SK-N-SH (cell line): ENCODE measurements around the gene TMEM198. TPM values are rescaled to one million over a fixed set of nuclear protein-coding genes. Genes with fewer than 3 reads are reported as not detected.
A peak's percentile ranks its signal among the peaks of the same experiment; 100 is the strongest.

Source experiments
- CTCF ChIA-PET: fragments of 300-600, 350-600 bp; formaldehyde crosslinking; extraction: SDS; loops from one replicate; lab custom pipeline; 2021; lab: Yijun Ruan, JAX
- POLR2A ChIA-PET: fragments of 350-600 bp; sonication (Branson Sonifier 250); formaldehyde crosslinking; extraction: SDS; loops from one replicate; lab custom pipeline; 2020; ENCODE audit warnings: antibody characterized with exemption, inconsistent platforms; lab: Yijun Ruan, JAX
- DNase-seq: peaks from one replicate; pipeline ENCODE4 v3.0.0; 2012
- H2AFZ ChIP-seq: fragments of 200-600 bp; sonication (generic); 2 replicates; pipeline ENCODE4 v1.8.1; 2016; ENCODE audit warnings: antibody characterized with exemption, mild to moderate bottlenecking, low read depth
- H3F3A ChIP-seq: fragments of 200-600 bp; sonication (generic); replicated peaks from 2 replicates; pipeline ENCODE3; 2016; ENCODE audit warnings: antibody characterized with exemption, mild to moderate bottlenecking; ENCODE audit not compliant: insufficient read depth
- H3K27ac ChIP-seq, 2 experiments: fragments of 200-500 bp in 1 of 2; fragments of 200-600 bp in 1 of 2; sonication (Bioruptor generic) in 1 of 2; sonication (generic), shearing (Covaris generic) in 1 of 2; 2 replicates each; pipeline versions ENCODE4 v1.5.1 to v1.6.1; 2014 to 2016; ENCODE audit warnings: low read depth in 2 of 2, inconsistent platforms in 1 of 2, low read length in 1 of 2, mild to moderate bottlenecking in 1 of 2, mixed read lengths in 1 of 2
- H3K27me3 ChIP-seq: fragments of 200-600 bp; sonication (generic), shearing (Covaris generic); 2 replicates; pipeline ENCODE4 v1.6.1; 2016; ENCODE audit warnings: mixed run types; ENCODE audit not compliant: insufficient read depth
- H3K36me3 ChIP-seq, 2 experiments: fragments of 200-500 bp in 1 of 2; fragments of 200-600 bp in 1 of 2; sonication (Bioruptor generic) in 1 of 2; sonication (generic) in 1 of 2; replicated peaks in 1 of 2; 2 replicates each; pipeline versions ENCODE3 to v1.5.1; 2014 to 2016; ENCODE audit warnings: low read length in 1 of 2, mild to moderate bottlenecking in 1 of 2; ENCODE audit not compliant: insufficient read depth in 2 of 2, control insufficient read depth in 1 of 2
- H3K4me1 ChIP-seq, 2 experiments: fragments of 200-500 bp in 1 of 2; fragments of 200-600 bp in 1 of 2; sonication (Bioruptor generic) in 1 of 2; sonication (generic), shearing (Covaris generic) in 1 of 2; 2 replicates each; pipeline versions ENCODE4 v1.5.1 to v1.6.1; 2014 to 2016; ENCODE audit warnings: low read depth in 1 of 2, low read length in 1 of 2, mixed run types in 1 of 2; ENCODE audit not compliant: insufficient read depth in 2 of 2, control insufficient read depth in 1 of 2
- H3K4me2 ChIP-seq: fragments of 200-600 bp; sonication (generic), shearing (Covaris generic); 2 replicates; pipeline ENCODE4 v1.6.1; 2017; ENCODE audit warnings: mixed run types
- H3K4me3 ChIP-seq, 2 experiments: fragments of 200-500 bp in 1 of 2; fragments of 200-600 bp in 1 of 2; sonication (Bioruptor generic) in 1 of 2; sonication (generic), shearing (Covaris generic) in 1 of 2; 2 replicates each; pipeline versions ENCODE4 v1.5.1 to v1.8.1; 2014 to 2016; ENCODE audit warnings: low read depth in 2 of 2, inconsistent platforms in 1 of 2, low read length in 1 of 2, mild to moderate bottlenecking in 1 of 2, mixed read lengths in 1 of 2, moderate library complexity in 1 of 2
- H3K79me2 ChIP-seq: fragments of 200-600 bp; sonication (generic); 2 replicates; pipeline ENCODE4 v1.8.1; 2017; ENCODE audit warnings: mild to moderate bottlenecking; ENCODE audit not compliant: insufficient read depth
- H3K9ac ChIP-seq: fragments of 200-600 bp; sonication (generic); 2 replicates; pipeline ENCODE4 v1.6.1; 2017; ENCODE audit warnings: mixed run types
- H3K9me2 ChIP-seq: fragments of 200-600 bp; sonication (generic); 2 replicates; pipeline ENCODE4 v1.6.1; 2017; ENCODE audit warnings: mixed run types
- H3K9me3 ChIP-seq: fragments of 200-600 bp; sonication (generic); 2 replicates; pipeline ENCODE4 v1.6.1; 2017; ENCODE audit warnings: mixed run types, mild to moderate bottlenecking, moderate library complexity
- H4K20me1 ChIP-seq: fragments of 200-600 bp; sonication (generic); 2 replicates; pipeline ENCODE4 v1.6.1; 2017; ENCODE audit warnings: mild to moderate bottlenecking, mixed run types; ENCODE audit not compliant: insufficient read depth
- CTCF ChIP-seq: fragments of 200-600 bp; sonication (generic); IDR thresholded peaks from 2 replicates; pipeline ENCODE4 v1.6.1; 2017; ENCODE audit warnings: antibody characterized with exemption, mild to moderate bottlenecking, moderate library complexity
- ELF1 ChIP-seq: IDR thresholded peaks from 2 replicates; pipeline ENCODE4 v1.4.0; 2012
- FOXJ3 ChIP-seq: sonication (generic); formaldehyde crosslinking; IDR thresholded peaks from 2 replicates; pipeline ENCODE4 v1.5.1; 2020; ENCODE audit warnings: mild to moderate bottlenecking, missing genetic modification reagents
- FOXM1 ChIP-seq: IDR thresholded peaks from 2 replicates; pipeline ENCODE4 v1.4.0; 2012; ENCODE audit warnings: low read depth, mild to moderate bottlenecking
- GABPA ChIP-seq: IDR thresholded peaks from 2 replicates; pipeline ENCODE4 v1.4.0; 2012; ENCODE audit warnings: low read depth, mild to moderate bottlenecking
- IRF3 ChIP-seq: fragments of 150-350 bp; IDR thresholded peaks from 2 replicates; pipeline ENCODE4 v1.6.1; 2016; ENCODE audit warnings: mild to moderate bottlenecking, low read depth, low read length
- JUND ChIP-seq: IDR thresholded peaks from 2 replicates; pipeline ENCODE4 v1.4.0; 2012
- MAX ChIP-seq: IDR thresholded peaks from 2 replicates; pipeline ENCODE4 v1.4.0; 2012; ENCODE audit warnings: low read depth
- MEF2A ChIP-seq: IDR thresholded peaks from 2 replicates; pipeline ENCODE4 v1.4.0; 2012; ENCODE audit warnings: low read depth, borderline replicate concordance
- MXI1 ChIP-seq: IDR thresholded peaks from 2 replicates; pipeline ENCODE4 v1.6.1; 2012; ENCODE audit warnings: mild to moderate bottlenecking, low read depth, low read length, improper control_type of control experiment
- NFIC ChIP-seq: IDR thresholded peaks from 2 replicates; pipeline ENCODE4 v1.4.0; 2012; ENCODE audit warnings: borderline replicate concordance
- PBX3 ChIP-seq: IDR thresholded peaks from 2 replicates; pipeline ENCODE4; 2012
- POLR2AphosphoS5 ChIP-seq: IDR thresholded peaks from 2 replicates; pipeline ENCODE4 v1.6.1; 2012; ENCODE audit warnings: low read depth, low read length
- RCOR1 ChIP-seq: fragments of 150-350 bp; IDR thresholded peaks from 2 replicates; pipeline ENCODE4 v1.6.1; 2017; ENCODE audit warnings: antibody characterized with exemption, low read length
- REST ChIP-seq: IDR thresholded peaks from 2 replicates; pipeline ENCODE4 v1.6.1; 2012; ENCODE audit warnings: mild to moderate bottlenecking, low read depth, low read length, moderate library complexity
- RXRA ChIP-seq: IDR thresholded peaks from 2 replicates; pipeline ENCODE4 v1.4.0; 2012; ENCODE audit warnings: low read depth, mild to moderate bottlenecking, borderline replicate concordance
- SIN3A ChIP-seq: IDR thresholded peaks from 2 replicates; pipeline ENCODE4 v1.6.1; 2012; ENCODE audit warnings: low read depth, mild to moderate bottlenecking, low read length, moderate library complexity, borderline replicate concordance
- TAF1 ChIP-seq: IDR thresholded peaks from 2 replicates; pipeline ENCODE4 v1.6.1; 2012; ENCODE audit warnings: low read depth, mild to moderate bottlenecking, low read length, moderate library complexity, borderline replicate concordance
- TEAD4 ChIP-seq: IDR thresholded peaks from 2 replicates; pipeline ENCODE4 v1.4.0; 2012; ENCODE audit warnings: mild to moderate bottlenecking, borderline replicate concordance; ENCODE audit not compliant: insufficient read depth
- WGBS: methylation state at CpG from one replicate; pipeline ENCODE4 v1.1.6; 2017; ENCODE audit warnings: low lambda C conversion rate; 5-methylcytosine and 5-hydroxymethylcytosine counted together
- polyA plus RNA-seq, 3 experiments: library from polyadenylated mRNA; depleted of rRNA; stranded (reverse); fragments of >200 nt; gene quantifications; 2 replicates each; pipeline ENCODE4 v1.2.3, GENCODE V29; 2012

Gene TMEM198
- polyA plus RNA-seq, 1 of the 3 experiments (the other 2 are of a cell fraction): 4.7 TPM

GRCh38 chr2:219566640-219567039, 22.8 kb downstream of the TMEM198 start:
- ChIA-PET POLR2A (interaction anchor here (1.1 to 2.6 kb wide), 2 partner anchors 14 to 31 kb away, joined by 3 to 12 read pairs; partner anchors contain the start of gene STK11IP), CTCF (interaction anchor here (1.4 to 1.8 kb wide), 3 partner anchors 24 to 164 kb away, joined by 3 to 6 read pairs (median 5); no protein-coding TSS in a partner anchor)
- H3K9me2 ChIP-seq: no peaks in the 10 kb centered on the region
- H3K36me3 ChIP-seq: peaks cover 8 to 38% of the 10 kb centered on the region in 2 experiments
- TF ChIP-seq FOXJ3 (no peak), TAF1 (no peak), MEF2A (no peak), TEAD4 (no peak), RXRA (no peak), PBX3 (no peak), CTCF (no peak), JUND (no peak), FOXM1 (no peak), MAX (no peak), RCOR1 (no peak), SIN3A (no peak), MXI1 (no peak), REST (no peak), NFIC (no peak), POLR2AphosphoS5 (no peak), GABPA (no peak), IRF3 (no peak), ELF1 (no peak)
- no peak overlapping the region for H3K4me3 ChIP-seq
- no peaks in the 10 kb centered on the region for H4K20me1 ChIP-seq
- peak; percentile 5 for DNase-seq
- peaks cover 2 to 15% of the 10 kb centered on the region in 2 experiments; a peak in 1 of 4 replicates for H3K4me1 ChIP-seq
- H3K79me2 ChIP-seq: peaks cover 4% of the 10 kb centered on the region; the same call in 1 of the 2 replicates
- no peaks in the 10 kb centered on the region for H3K9me3 ChIP-seq
- no peak overlapping the region for H2AFZ ChIP-seq
- no peak overlapping the region for H3K27ac ChIP-seq
- H3K4me2 ChIP-seq: no peak overlapping the region
- no peaks in the 10 kb centered on the region for H3F3A ChIP-seq
- no peaks in the 10 kb centered on the region for H3K27me3 ChIP-seq
- no peak overlapping the region for H3K9ac ChIP-seq
- WGBS: 91% methylated on average over 6 of the region's 11 CpGs
